ENCODE measurements around the gene NDUFV1. TPM values are rescaled to one million over a fixed set of nuclear protein-coding genes. Genes with fewer than 3 reads are reported as not detected.
"Not testable (repeated sequence)": the region's sequence is repeated elsewhere in the genome, so short reads cannot be mapped to it uniquely, and the experiment has no call there.

NDUFV1 gene
- total RNA-seq, 2 donors from 2014 or later: 424 to 522 TPM

DNA sequence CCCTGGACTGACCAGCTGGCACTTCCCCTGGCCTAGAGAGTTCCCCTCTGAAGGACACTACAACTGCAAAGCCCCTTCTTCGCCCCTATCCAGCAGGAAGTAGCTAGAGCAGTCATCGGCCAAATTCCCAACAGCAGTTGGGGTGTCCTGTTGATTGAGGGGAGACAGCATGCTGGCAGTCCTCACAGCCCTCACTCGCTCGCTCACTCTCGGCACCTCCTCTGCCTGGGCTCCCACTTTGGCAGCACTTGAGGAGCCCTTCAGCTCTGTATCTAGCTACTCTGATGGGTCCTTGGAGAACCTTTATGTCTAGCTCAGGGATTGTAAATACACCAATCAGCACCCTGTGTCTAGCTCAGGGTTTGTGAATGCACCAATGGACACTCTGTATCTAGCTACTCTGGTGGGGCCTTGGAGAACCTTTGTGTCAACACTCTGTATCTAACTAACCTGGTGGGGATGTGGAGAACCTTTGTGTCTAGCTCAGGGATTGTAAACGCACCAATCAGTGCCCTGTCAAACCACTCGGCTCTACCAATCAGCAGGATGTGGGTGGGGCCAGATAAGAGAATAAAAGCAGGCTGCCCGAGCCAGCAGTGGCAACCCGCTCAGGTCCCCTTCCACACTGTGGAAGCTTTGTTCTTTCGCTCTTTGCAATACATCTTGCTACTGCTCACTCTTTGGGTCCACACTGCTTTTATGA is 19.5 kb downstream of the NDUFV1 start:
- not testable (repeated sequence) for H3K27me3 ChIP-seq; H3K4me3 ChIP-seq; H3K36me3 ChIP-seq; H3K27ac ChIP-seq; DNase-seq (ENCODE audit: low spot score); H3K9me3 ChIP-seq
- H3K4me1 ChIP-seq: peaks cover 0 to 31% of the 10 kb centered on the region in 2 donors

DNA sequence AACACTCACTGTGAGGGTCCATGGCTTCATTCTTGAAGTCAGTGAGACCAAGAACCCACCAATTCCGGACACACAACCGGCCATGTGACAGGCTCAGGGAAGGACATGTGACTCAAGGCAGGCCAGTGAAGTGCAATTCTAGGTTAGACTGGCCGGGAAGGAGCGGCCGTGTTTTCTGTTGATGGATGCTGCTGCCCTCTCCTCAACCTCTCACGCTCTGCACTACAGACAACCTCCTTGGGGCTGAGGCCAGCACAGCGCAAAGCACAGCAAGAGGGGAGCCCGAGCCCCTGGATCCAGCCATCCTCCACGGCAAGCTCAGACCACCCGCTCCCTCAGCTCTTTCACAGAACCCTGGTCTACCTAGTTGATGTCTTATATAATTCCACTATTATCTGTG is 20.2 kb downstream of the NDUFV1 start:
- TF ChIP-seq, protein P1, sequence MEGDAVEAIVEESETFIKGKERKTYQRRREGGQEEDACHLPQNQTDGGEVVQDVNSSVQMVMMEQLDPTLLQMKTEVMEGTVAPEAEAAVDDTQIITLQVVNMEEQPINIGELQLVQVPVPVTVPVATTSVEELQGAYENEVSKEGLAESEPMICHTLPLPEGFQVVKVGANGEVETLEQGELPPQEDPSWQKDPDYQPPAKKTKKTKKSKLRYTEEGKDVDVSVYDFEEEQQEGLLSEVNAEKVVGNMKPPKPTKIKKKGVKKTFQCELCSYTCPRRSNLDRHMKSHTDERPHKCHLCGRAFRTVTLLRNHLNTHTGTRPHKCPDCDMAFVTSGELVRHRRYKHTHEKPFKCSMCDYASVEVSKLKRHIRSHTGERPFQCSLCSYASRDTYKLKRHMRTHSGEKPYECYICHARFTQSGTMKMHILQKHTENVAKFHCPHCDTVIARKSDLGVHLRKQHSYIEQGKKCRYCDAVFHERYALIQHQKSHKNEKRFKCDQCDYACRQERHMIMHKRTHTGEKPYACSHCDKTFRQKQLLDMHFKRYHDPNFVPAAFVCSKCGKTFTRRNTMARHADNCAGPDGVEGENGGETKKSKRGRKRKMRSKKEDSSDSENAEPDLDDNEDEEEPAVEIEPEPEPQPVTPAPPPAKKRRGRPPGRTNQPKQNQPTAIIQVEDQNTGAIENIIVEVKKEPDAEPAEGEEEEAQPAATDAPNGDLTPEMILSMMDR (IDR thresholded peaks at IDR 0.05): no peak
- H3K27ac ChIP-seq: no peak overlapping the region
- H3K4me1 ChIP-seq: peaks cover 0 to 31% of the 10 kb centered on the region in 2 donors
- no peaks in the 10 kb centered on the region for H3K9me3 ChIP-seq
- H3K36me3 ChIP-seq: no peaks in the 10 kb centered on the region
- DNase-seq (ENCODE audit: low spot score): no peak
- H3K4me3 ChIP-seq: no peak overlapping the region
- H3K27me3 ChIP-seq: no peaks in the 10 kb centered on the region

DNA sequence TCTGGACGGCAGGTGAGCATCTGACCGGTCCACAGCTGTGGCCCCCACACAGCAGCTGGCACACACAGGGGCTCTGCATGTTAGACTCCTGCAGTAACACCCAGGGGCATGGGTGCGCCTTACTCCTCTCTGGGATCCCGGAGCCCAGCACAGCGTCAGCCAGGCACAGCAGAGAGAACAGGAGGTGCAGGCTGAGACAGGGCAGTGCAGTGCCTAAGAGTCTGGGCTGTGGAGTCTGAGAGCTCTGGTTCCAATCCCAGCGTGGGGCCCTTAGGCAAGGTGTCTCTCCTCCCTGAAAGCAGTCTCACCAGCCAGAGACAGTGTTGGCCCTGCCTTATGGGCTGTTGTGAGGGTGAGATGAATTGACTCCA is 20.7 kb downstream of the NDUFV1 start:
- DNase-seq (ENCODE audit: low spot score): no peak
- no peaks in the 10 kb centered on the region for H3K9me3 ChIP-seq
- TF ChIP-seq, protein P1 (IDR thresholded peaks at IDR 0.05): no peak
- H3K27ac ChIP-seq: peak overlapping the region; percentile 7 to 95
- H3K4me3 ChIP-seq: no peak overlapping the region
- H3K27me3 ChIP-seq: no peaks in the 10 kb centered on the region
- peaks cover 0 to 31% of the 10 kb centered on the region in 2 donors for H3K4me1 ChIP-seq
- H3K36me3 ChIP-seq: no peaks in the 10 kb centered on the region

DNA sequence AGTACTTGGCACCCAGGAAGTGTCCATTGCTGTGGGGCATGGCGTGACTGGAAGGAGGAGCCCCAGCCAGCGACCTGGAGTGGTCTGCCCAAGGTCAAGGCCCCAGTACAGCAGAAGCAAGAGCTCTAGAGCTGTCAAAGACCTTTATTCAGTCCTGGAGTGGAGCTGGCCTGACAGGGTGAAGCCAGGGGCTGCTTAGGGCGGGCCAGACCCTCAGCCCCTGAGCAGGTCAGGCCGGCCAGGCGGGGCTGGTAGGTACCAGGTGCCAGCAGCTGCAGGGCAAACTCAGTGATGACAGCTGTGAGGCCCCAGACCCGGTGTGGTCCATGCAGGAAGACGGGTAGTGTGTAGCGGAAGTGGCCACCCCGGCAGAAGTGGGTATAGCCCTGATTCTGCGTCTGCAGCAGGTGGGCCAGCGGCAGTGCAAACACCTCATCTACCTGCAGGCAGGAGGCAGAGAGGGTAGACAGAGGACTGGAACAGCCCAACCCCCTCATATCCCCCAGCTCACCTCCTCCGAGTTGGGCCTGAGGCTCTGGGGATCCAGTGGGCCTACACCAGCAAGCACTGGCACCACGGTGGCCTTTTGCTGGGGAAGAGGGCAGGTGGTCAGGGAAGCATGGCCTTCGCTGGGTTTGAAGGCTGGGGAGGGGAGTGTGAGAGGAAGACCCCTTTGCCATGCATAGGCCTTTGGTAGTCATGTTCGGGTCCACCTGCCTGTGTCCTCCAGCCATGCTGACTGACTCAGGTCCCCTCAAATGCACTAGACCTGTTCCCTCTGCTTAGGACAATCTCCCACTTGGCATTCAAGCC is 21.3 kb downstream of the NDUFV1 start:
- Histone ChIP-seq H3K27ac (peak overlapping the region; percentile 93 to 95), H3K9me3 (no peaks in the 10 kb centered on the region), H3K4me3 (no peak overlapping the region), H3K36me3 (no peaks in the 10 kb centered on the region), H3K27me3 (no peaks in the 10 kb centered on the region), H3K4me1 (peaks cover 0 to 31% of the 10 kb centered on the region in 2 donors)
- TF ChIP-seq, protein P1 (IDR thresholded peaks at IDR 0.05): no peak
- DNase-seq (ENCODE audit: low spot score): no peak

GRCh38 chr11:67628710-67629385 is 22.1 kb downstream of the NDUFV1 start:
- H3K4me3 ChIP-seq: peak overlapping the region; percentile 54 to 69

More at GRCh38 chr11:67628710-67629385, 22.1 kb downstream of the NDUFV1 start:
- Histone ChIP-seq H3K36me3 (no peaks in the 10 kb centered on the region), H3K9me3 (no peaks in the 10 kb centered on the region), H3K4me1 (peaks cover 0 to 31% of the 10 kb centered on the region in 2 donors), H3K27ac (peak overlapping the region; percentile 93 to 95), H3K27me3 (no peaks in the 10 kb centered on the region)
- no peak for DNase-seq (ENCODE audit: low spot score)
- TF ChIP-seq, protein P1 (IDR thresholded peaks at IDR 0.05): no peak

Data from right atrium auricular region (tissue), 2 donors.